Skin of body (tissue), 2 donors: ENCODE data around the gene FYCO1. TPM values are rescaled to one million over a fixed set of nuclear protein-coding genes. Genes with fewer than 3 reads are reported as not detected.

Source experiments
- DNase-seq: peaks from one replicate; lab custom pipeline; 2025; lab: John Stamatoyannopoulos, UW
- total RNA-seq: library from RNA; depleted of rRNA; stranded (reverse); fragments of >200 nt; gene quantifications from one replicate; pipeline ENCODE4 v1.2.3, GENCODE V29; 2014

The FYCO1 gene
- total RNA-seq, 1 donor from 2014 or later = 22.9 TPM

DNA sequence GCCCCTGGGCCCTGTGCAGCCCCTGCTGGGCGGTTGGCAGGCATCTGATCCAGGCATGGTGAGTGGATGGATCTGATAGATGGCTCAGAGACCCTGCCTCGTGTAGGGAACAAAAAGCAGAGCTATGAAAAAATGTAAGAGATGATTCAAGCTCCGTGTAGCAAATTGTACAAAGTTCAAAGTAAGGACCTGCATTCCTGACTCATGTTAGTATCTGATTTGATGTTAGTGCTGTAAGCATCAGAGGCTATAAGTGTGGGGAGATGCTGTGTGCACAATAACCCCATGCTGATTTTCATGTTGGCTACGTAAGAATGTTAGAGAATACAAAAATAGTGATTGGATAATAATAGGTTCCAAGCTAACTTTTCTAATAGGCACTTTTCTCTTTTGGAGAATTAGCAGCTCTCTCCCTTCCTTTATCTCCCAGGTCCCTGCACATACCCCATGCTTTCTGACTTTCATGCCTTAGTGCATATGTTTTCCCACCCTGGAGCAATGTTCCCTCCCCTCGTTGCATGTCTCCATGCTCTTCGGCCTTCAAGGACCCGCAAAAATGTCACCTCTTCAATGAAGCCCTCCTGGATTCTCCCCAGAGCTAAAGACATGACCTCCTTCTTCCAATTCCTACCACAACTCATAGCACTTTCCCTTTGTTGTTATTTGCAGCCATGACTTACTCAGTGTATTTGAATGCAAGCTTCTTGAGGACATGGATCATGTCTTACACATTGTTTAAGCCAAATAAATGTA lies 107.7 kb downstream of the FYCO1 start:
- DNase-seq = no peak

DNA sequence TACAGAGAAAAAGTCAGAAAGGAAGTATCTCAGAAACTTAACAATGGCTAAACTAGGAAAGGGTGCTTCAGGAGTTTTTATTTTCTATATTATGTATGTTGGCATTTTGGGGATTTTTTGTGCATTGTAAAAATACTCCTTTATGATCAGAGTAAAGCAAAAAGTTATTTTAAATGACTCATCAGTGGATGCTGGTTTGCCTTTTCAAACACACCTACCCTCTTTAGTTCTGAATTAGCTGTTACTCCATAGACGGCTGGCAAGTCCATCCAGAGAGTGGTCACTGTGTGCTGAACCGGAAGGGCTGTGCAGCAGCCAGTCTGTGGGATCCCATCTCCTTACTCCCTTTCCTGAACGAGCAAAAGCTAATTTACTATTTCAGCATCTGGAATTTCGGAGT lies 108.3 kb downstream of the FYCO1 start:
- DNase-seq = no peak

DNA sequence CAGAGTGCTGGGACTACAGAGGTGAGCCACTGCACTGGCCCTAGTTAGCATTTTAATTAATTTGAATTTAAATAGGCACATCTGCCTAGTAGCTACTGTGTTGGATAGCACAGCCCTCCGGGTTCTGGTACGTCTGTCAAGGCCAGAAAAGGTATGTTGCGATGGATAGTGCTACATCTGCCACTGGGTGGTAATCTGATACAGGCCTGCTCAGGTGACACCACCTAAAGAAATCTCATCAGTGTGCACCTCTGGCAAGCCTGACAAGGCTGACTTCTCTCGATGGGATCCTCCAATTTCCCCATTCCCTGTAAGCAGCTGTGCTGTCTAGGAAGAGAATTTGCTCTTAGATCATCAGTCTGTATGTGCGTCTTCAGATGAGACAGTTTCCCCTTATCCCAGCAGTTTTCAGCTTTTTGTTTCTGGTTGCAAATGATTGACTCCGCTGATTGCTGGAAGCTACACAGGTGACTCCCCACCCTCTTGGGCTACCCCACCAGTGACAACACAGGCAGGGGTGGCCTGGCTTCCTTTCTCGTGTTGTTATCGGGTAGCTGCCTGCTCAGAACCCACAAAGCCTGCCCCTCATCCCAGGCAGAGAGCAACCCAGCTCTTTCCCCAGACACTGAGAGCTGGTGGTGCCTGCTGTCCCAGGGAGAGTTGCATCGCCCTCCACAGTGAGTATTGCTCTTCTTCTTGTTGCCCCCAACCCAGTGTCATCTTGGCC lies 109.5 kb downstream of the FYCO1 start, which contains the start of gene CCR9:
TSS of gene CCR9 (plus strand) at position 565 of the 727 bp plus-strand sequence. CDS start 8,391 bp downstream, outside the sequence.
- DNase-seq = no peak

DNA sequence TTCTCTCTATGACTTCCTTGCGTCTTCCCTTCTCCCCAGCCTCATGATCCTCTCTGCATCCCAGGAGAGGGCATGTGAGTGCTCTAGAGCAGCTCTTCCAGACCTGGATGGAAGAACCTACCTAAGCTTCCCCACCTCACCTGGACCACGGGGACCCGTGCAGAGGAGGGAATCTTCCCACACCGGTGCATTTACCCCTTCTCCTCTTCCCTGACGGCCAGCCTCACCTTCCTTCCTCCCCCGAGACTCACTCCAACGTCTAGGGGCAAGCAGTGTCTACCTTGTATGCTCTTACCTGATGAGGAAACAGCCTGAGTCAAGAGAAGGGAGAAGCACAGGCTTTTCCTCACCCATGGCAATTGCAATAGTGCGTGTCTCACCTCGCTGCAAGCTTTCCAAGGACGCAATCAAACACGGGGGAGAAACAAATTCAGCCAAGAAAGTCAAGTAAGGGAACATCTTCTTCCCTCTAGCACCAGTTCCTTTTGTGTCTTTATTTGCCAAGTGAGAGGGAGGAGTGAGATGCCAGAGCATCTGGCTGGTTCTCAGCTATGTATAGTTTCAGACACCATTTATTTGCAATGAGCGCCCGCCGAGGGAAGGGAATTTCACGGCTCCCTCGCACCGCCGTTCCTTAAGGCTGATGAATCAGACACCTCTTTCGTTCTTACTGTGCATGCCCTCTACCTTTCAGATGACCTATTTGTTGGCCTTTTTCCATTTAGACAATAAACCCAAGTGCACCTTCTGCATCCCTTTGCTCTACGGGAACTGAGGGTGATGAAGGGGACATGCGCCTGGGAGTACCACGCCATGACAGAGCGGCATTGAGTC lies 111.0 kb downstream of the FYCO1 start:
- DNase-seq = no peak

DNA sequence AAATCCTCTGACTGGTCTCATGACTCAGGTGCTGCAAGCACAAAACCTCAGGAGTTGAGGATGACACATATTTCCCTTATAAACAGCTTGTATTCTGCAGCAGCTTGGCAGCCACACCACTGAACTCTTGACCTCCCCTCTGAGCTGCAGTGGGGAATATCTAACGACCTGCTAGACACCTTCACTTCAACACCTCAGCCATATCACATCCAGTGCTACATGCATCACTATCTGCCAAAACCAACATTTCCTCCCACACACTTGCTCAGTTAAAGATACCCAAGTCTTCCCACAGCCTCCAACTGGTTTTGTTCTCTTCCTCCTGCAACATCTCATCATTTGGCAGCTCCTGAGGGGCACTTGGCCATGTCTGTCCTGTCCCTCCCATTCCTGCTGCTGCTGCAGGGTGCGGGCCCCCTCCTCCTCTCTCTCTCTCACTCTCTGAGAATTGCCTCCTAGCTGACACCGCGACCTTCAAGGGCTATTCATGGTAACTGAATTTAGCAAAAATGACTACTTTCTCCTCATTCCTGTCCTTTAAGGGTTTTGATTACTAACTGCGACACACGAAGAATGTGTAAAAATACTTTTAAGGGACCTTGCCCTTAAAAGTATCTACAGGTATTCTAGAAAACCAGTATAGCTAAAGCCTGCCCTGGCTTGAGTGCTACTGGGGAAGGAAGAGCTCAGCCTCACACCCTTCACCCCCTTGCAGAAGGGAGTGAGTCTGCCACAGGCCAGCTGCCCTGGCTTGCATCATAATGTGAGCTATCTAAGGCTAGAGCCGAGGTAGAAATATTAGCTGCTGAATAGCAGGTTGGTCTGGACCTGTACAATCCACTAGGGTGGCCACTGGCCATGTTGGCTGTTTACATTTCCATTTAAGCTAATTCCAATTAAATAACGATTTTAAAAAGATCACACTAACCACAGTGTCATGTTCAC lies 114.3 kb downstream of the FYCO1 start:
- DNase-seq = no peak

DNA sequence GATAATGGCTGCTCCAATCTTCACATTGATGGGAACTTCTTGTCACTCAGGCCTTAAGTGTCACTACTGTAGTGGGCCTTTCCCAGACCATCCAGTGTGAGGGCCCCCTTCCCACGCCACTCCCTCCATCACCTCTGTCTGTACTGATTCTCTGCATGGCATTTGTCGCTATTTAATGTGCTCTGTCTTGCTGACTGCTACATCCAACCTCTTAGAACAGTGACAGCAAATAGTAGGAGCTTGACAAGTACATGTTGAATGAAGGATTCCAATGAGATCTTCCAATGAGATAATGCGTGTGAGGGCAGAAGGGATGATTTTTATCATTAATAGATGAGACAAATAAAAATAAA lies 114.9 kb downstream of the FYCO1 start:
- no peak for DNase-seq

DNA sequence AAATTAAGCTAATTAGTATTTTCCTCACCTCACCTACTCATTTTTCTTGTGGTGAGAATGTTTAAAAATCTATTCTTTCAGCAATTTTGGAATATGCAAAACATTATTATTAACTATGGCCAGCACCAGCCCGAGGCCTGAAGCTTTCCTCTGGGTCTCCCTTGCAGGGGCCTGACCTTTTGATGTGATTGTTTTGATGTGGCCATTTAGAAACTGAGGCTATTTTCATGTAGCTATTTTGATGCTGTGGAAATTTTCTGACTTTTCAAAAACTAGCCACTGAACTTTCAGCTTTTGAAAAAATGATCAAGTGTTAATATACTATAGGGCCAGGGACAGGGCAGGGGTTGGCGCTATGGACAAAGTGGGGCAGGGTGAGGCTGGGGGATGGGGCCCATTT lies 117.5 kb downstream of the FYCO1 start:
- no peak for DNase-seq

DNA sequence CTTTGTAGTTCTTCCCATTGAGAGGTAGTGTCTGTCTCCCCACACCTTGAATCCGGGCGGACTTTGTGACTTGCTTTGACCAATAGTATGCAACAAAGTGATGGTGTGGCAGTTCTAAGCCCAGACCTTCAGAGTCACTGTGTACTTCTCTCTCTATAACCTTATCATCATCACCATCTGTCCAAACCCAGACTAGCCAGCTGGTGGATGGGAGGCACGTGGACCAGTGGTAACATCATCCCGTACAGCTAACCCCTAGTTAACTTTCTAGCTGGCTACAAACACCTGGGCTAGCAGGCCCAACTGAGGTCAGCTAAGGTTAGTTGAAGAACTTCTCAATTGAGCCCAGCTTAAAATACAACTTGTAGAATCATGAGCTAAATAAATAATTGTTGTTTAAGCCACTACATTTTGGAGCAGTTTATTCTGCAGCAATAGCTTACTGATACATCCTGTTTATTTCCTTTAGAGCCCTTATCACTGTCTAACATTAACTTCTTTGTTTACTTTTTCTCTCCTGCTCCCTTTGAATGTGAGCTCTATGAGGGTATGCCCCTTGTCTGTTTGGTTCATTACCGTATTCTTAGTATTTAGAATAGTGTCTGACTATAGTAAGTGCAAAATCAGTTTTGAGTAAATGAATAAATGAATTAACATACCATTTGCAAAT lies 120.8 kb downstream of the FYCO1 start:
- no peak for DNase-seq

DNA sequence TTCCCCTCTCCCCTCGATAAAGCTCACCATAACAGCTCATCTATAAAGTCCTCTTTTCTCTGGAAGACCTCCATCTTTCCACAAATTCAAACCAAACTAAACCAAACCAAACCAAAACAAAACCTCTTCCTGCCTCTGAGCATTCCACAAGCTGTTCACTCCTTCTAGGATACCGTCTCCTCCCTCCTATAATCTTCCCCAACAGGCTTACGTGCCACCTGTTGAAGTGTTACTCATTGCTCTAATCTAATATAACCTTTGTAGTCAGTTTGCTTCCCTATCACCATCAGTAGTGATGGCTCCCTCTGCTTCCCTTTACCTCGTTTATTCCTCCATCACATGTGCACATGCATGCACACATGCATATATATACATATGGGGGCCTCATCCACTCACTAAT lies 122.0 kb downstream of the FYCO1 start:
- DNase-seq = no peak

DNA sequence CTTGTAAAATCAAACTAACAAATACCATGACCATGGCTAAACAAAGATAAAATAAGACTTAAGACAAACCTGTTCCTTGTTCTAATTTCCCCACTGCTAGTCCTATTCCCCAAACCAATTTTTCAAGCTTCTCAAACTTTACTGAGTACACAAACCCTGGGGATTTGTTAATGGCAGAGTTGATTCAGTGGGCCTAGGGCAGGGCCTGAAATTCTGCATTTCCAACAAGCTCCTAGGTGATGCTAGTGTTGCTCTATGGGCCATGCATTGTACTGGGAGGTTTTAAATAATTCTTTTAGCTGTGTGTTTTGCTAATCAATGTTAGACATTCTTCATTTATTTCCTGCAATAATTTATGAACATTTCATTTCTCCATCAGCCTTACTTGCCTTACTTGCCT lies 122.6 kb downstream of the FYCO1 start:
- no peak for DNase-seq

DNA sequence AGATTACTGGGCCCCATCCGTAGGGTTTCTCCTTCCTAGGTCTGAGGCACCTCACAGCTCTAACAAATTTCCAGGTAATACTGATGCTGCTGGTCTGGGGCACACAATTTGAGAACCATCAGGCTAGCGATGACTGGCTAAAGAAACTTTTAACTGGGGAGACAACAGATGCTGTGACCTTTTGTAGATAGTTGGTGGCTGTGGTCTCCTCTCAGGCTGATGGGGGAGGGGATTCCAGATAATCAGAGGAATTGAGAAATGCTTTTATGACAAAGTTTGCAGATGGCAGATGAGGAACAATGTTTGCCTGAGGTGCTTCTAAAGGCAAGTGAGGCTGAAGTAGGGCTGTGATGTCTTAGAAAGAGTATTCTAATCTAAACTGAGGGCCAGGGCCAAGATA lies 123.1 kb downstream of the FYCO1 start:
- DNase-seq = no peak

DNA sequence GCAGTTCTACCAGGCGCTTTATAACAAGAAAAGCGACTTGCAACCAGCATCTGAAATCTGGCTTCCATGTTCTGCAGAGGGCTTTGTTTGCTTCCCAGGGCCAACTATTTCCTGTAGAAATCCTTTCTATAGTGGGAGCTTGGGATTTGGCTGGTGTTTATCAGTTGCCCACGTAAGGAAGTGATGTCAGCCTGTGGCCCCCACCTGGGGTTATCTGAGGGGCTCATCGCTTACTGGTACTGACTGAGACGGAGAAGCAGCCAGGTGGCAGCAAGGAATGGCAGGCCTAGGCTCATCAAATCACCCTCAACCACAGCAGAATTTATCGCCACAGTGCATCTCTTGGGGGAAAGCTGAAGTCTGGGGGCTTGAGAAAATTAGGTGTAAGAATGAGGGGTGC lies 123.8 kb downstream of the FYCO1 start:
- DNase-seq = no peak

DNA sequence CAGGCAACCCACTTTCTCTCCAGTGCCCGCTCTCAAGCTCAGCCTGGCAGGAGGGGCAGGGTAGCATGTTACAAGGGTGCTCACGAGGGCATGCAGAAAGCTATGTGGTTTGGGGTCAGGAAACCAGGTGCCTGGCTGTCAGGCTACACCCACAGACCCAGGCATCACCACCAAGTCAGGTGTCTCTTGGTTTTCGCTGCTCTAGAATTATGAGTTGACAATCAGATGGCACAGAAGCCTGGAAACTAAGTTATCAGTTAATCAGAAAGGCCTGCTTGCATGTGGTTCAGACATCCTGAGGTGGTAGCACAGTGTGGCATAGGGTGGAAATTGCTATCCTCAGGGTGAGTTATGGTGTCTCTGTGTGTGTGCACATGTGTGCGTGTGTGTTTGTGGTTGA lies 125.5 kb downstream of the FYCO1 start:
- DNase-seq = no peak

DNA sequence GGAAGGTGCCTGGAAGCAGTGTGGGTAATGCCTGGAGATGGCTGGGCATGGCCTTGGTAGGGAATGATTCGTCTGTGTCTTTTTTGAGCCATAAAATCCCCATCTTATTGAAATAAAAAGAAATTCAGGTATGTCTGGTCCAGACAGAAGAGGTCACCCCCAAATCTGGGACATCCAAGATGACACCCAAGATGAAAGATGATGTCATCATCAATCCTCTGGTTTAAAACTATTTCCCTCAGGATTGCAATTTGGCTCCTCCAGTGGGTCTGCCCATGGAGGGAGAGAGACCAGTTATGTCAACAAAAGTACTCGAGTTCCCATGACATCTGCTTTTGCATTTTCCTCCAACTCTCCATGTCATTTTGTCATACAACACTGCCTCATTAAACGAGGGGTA lies 126.0 kb downstream of the FYCO1 start:
- DNase-seq = no peak

DNA sequence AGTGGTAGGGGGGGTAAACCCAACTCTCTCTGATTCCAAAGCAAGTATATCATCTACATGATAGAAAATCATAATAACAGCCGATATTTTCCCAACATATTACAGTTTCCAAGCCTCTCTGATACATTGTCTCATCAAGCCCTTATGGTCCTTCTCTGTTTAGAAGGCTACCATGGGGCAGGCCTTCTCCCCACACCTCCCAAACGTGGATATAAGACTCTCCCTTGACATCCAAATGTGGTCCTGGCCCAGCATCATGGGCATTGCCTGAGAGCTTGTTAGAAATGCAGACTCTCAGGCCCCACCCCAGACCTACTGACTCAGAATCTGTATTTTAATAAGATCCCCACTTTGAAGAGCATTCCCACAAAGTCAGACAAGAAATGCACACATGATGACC lies 127.0 kb downstream of the FYCO1 start:
- no peak for DNase-seq

DNA sequence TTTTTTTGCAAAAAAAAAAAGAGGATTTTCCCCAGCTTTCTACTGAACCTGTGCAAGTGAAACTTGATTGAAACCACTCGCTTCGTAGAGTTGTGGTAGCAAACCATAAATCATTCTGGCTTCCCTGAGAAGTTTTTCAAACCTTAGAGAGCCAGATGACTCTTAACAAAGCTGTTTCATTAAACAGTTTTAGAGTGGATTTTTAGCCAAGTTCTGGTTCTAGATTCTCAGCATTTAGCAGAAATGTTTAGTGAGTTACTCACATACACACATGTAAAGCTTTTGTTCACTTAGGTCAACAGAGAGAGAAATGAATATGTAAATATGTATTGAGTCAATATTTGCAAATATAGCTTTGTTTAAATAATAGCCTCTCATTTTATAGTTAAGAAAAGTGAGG lies 127.4 kb downstream of the FYCO1 start:
- no peak for DNase-seq
